ENCODE results near the gene FER.
"Not testable (repeated sequence)": the region's sequence is repeated elsewhere in the genome, so short reads cannot be mapped to it uniquely, and the experiment has no call there.

FER gene

DNA sequence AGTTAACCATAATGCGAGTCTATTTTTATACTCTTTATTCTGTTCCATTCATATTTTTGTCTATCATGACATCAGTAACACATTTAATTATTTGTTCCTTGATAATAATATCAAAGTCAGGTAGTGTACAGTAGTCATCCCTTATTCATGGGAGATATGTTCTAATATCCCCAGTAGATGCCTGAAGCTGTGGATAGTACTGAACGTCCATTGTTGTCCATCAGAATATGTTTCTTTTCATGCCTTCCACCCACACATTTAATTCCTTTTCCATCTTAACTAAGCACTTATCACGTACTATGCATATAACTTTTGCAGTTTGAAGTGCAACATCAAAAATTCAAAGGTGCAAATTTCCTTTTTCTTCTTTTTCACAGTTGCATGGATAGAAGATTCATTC, 53.6 kb downstream of the FER start:
- no peak for DNase-seq

DNA sequence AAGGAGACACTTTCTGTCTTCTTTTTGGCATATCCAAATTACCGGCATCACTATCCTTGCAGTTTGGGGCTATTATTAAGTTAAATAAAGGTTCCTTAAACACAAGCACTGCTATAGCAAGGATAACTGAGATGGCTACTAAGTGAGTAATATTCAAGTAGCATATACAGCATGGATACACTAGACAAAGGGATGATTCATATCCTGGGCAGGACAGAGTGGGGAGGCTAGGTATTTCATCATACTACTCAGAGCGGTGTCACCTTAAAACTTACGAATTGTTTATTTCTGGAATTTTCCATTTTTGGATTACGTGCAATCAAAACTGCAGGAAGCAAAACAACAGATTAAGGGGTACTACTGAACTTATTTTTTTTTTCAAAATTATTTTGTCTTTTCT, 54.1 kb downstream of the FER start:
- no peak for DNase-seq

DNA sequence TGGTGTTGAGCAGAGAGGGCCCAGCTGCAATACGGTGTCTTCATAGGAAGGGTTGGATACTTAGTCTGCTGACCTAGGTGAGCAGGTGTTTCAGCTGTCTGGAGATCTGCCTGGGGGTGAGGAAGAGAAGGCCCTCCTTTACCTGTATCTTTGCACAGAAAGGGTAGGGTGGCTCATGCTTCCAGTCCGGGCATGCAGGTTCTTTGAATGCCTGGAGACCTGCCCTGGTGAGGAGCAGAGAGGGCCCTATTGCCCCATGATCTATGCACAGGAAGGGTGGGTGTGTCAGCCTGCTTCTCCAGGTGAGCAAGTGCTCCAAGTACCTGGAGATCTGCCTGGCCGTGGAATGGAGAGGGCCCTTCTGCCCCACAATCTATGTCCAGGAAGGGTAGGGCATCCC, 63.0 kb downstream of the FER start:
- no peak for DNase-seq

DNA sequence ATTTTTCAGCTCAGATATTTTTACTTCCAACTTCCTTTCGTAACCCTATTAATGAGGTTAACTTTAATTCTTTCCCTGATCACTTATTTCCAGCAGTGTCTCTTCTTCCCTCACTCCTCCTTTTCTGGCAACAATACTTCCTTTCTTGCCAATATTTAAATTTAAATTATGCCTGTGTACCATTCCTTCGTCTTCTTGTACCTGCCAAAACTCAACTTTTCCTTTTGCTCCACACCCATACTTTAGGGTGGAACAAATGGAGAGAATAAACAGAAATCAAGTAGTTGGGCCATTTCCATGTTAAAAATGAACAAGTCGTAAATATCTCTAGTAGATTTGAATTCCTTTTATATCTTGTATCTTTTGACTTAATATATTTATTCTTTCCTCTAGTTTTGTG, 66.0 kb downstream of the FER start:
- no peak for DNase-seq

DNA sequence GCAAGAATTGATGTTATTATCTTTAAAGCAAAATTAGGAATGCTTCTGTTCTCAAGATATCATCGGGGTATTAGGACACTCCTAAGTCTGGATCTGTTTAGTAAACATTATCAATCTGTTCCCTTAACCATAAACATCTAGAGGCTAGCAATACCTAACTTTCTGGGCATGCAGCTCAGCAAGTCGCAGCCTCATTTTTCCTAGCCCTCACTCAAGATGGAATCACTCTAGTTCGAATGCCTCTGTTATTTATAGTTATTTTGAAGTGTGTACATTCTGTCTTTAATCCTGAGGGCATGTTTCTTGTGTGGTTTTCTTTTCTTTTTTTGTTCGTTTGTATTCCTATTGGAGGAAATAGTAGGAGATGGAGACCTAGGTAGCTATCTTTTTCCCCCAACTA, 66.9 kb downstream of the FER start:
- DNase-seq: no peak

DNA sequence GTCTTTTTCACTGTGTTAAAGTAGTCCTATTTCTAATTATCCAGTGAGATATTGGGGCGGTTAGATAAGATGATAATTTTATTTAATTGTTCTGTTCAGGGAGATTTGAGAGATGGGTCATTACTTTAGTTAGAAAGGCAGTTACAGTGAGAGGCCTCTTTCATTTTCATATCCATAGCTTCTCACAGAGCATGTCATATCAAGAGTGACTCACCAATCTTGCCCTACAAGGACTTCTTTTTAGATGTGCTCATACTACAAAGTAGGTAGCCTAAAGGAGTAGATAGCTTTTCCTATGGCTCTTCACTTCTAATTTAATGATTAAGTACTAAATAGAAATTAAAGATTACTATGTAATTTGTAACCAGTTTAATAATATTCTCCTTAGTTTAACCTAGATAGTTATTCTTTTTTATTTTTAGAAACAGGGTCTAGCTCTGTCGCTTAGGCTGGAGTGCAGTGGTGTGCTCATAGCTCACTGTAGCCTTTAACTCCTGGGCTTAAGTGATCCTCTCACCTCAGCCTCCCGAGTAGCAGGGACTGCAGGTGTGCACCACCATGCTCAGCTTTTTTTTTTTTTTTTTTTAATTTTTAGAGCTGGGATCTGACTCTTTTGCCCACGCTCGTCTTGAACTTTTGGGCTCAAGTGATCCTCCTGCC, 71.0 kb downstream of the FER start:
- no peak for DNase-seq

DNA sequence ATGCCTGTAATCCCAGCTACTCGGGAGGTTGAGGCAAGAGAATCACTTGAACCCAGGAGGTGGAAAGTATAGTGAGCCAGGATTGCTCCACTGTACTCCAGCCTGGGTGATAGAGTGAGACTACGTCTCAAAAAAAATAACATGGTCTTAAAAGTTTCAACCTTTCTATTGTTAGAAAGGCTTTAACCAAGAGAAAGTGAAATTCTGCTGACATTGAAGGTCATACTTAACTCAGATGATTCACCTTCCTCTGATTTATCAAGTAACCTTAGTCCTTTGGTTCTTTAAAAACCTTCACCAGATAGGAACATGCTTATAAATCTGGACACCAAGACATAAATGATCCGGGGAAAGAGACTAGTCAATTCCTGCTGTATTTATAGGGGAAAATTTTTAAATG, 73.3 kb downstream of the FER start:
- DNase-seq: no peak

DNA sequence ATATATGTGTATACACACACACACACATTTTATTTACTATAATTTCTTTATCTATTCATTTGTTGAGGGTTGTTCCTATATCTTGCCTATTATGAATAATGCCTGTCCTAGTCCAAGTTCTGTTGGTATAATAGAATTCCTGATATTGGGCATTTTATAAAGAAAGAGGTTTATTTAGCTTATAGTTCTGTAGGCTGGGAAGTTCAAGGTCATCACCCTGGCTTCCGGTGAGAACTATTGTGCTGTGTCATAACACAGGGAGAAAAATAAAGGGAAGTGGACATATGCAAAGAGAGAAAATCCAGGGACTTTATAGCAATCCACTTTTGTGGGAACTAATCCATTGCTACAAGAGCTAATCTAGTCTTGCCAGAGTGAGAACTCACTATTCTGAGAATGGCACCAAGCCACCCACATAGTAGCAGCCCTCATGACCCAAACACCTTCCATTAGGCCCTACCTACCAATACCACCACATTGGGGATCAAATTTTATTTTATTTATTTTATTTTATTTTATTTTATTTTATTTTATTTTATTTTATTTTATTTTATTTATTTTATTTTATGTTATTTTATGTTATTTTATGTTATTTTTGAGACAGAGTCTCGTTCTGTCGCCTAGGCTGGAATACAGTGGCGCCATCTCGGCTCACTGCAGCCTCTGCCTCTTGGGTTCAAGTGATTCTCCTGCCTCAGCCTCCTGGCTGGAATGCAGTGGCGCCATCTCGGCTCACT, 74.7 kb downstream of the FER start:
- DNase-seq: no peak

DNA sequence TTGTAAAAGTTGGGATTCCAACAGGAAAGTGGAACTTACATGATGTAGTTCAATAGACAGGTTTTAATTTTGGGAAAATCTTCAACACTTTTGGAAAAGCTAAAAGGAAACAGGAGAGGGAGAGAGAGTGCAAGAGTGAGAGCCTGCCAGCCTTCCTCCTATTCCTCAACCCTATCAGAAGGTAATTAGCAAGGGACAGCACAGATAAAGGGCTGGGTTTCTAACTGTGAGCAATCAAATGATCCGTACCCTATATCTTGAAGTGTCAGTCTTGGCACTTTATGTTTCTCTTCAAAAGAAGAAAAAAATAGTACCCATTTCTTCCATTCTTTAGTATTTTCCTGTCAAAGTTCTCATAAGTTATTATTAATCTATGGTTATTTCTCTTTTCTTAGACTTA, 79.4 kb downstream of the FER start:
- DNase-seq: no peak

DNA sequence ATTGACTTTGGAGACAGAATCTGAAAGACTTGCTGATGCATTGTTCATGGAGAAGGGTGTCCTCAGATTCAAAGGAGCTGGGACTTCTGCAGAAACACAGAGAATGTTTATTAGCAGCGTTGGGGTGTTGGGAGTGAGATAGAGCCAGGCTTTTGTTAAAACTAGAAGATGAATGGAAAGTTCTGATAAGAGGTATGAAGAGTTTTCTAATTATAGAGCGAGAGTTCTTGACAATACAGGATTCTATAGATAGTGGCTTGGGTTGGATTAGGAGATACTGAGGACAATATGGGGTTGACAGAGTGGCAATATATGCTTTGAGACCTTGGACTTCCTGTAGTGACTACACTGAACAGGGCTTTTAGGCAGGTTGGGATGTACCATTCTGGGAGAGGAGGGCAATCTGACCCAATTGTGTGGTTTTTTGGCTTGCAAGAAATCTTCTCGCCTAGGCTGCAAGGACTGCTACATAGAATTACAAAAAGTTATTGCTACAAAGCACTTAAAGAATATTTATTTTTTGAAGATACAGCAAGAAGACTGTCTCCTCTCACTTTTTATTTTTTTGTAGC, 83.1 kb downstream of the FER start:
- DNase-seq: no peak

DNA sequence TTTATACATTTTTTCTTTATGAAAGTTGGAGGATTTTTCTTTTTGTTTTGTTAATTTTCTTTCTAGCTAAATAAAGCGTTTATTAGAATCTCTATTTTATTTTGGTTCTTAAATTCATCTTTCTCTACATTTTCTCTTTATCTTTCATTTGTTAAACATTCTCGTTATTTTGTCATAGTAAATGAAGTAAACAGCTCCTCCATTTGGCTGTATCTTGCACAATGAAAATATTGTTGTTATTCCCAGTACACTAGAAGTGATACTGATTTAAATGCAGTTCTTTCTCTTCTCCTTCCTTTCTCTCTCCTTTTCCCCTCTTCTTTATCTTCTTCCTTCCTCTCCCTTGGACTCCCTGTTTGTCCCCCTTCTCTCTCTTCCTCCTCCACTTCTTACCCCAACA, 88.8 kb downstream of the FER start:
- no peak for DNase-seq

DNA sequence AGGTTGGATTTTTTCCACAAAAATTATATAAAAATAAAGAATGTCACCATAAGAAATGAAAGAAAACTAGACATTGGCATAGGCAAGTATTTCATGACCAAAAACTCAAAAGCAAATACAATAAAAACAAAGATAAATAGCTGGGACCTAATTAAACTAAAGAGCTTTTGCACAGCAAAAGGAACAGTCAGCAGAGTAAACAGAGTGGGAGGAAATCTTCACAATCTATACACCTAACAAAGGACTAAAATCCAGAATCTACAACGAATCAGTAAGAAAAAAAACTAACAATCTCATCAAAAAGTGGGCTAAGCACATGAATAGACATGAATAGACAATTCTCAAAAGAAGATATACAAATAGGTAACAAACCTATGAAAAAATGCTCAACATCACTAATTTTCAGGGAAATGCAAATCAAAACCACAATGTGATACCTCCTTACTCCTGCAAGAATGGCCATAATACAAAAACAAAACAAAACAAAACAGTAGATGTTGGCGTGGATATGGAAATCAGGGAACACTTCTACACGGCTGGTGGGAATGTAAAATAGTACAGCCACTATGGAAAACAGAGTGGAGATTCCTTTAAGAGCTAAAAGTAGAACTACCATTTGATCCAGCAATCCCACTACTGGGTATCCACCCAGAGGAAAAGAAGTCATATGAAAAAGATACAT, 94.7 kb downstream of the FER start:
- not testable (repeated sequence) for DNase-seq

DNA sequence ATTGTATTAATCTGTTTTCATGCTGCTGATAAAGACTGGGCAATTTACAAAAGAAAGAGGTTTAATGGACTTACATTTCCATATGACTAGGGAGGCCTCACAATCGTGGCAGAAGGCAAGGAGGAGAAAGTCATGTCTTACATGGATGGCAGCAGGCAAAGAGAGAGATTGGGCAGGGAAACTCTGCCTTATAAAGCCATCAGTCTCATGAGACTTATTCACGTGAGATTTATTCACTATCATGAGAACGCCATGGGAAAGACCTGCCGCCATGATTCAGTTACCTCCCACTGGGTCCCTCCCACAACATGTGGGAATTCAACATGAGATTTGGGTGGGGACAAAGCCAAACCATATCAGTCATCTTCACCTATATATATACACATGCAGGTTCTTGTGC, 103.4 kb downstream of the FER start:
- DNase-seq: not testable (repeated sequence)

DNA sequence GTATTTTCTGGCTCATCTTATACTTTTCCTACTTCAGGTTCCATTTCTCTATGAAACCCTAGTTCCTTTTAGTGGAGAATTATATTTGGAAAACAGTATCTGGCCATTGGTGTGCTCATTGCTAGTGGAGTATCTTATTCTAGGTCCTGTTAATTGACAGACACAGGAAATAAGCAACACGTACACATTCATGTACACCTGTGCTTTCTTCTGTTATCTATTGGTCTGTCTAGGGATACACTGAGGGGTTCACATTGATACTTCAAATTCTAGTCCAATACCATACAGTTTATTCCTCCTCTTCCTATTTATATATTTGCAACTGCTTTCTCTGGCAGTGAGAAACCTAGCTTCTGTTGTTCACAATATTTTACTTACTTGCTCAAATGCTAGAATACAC, 110.2 kb downstream of the FER start:
- DNase-seq: no peak

DNA sequence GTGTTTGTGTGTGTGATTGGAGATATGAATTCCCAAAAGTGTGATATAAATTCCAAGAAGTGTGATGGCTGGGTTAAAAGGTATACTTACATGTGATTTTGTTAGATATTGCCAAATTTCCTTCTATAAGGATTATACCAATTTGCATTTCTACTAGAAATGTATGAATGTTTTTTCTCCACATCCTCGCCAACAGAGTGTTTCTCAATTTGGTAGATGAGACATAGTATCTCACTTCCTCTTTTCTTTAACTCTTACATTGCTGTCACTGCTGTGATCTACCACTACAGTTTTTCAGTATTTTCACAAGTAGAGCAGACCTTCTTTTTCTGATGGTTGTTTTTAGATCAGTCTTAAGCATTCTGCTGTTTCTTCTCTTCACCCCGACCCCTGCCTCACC, 111.3 kb downstream of the FER start:
- DNase-seq: no peak

DNA sequence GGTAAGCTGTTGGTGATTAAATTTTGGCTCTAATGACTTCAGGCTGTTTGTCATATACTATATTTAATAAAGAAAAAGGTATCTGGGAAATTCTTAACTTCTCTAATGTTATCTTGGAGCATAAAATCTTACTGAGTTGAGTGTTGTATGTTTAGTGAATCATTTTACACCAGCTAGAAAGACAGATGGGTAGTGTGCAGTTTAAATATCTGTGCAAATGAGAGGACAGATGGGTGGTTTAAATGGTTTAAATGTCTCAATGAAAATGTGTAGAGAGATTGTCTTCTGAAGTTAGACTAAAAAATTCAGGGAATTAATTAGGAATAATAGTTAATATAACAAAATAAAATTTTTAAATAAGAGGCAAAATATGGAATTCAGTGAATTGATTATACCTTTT, 114.5 kb downstream of the FER start:
- no peak for DNase-seq

DNA sequence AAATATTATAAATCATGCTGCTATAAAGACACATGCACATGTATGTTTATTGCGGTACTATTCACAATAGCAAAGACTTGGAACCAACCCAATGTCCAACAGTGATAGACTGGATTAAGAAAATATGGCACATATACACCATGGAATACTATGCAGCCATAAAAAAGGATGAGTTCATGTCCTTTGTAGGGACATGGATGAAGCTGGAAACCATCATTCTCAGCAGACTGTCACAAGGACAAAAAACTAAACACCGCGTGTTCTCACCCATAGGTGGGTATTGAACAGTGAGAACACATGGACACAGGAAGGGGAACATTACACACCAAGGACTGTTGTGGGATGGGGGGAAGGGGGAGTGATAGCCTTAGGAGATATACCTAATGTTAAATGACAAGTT, 118.4 kb downstream of the FER start:
- DNase-seq: not testable (repeated sequence)

DNA sequence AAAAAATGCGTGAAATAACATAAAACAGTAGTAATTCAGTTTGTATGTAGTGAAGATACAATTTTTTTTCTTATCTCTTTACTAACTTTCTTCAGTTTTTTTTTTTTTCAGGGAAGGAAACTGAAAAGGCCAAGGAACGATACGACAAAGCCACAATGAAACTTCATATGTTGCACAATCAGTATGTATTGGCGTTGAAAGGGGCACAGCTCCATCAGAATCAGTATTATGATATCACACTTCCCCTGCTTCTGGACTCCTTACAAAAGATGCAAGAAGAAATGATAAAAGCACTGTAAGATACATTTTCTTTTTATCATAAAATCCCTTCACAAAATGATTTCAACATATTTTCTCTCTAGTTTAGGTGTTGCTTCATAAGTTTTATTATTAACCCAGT, 120.0 kb downstream of the FER start:
- DNase-seq: no peak

DNA sequence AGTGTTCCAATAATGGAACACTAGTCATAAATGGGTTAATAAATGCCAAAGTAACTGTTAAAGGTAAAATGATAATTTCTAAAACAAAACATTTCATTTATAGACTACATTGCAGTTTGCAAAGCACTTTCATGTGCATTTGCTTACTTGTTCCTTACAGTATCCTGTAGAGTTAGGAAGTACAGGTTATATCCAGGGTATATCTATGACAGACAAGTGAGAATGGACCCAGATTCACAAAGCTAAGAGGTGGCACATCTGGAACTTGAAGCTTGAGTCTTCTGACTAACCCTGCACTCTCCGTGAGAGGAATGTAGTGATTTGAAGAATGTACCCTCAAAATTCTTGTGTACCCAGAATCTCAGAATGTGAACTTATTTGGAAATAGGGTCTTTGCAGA, 121.4 kb downstream of the FER start:
- no peak for DNase-seq

DNA sequence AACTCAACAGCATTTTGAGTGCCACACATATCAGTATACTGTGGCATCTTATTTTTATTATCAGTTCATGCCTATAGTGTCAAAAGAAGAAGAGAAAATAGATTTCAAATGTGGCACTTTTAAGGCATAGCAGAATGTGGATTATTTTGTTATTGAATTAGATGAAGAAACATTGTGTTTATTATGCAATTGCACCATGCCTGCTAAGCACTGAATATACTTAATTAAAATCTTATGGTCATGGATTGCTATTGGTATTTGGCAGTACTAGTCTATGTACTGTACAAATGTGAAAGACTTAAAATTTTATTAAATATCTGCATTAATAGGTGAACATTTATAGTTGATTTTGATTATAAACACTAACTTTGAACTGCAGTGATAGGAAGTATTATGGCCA, 128.8 kb downstream of the FER start:
- no peak for DNase-seq

DNA sequence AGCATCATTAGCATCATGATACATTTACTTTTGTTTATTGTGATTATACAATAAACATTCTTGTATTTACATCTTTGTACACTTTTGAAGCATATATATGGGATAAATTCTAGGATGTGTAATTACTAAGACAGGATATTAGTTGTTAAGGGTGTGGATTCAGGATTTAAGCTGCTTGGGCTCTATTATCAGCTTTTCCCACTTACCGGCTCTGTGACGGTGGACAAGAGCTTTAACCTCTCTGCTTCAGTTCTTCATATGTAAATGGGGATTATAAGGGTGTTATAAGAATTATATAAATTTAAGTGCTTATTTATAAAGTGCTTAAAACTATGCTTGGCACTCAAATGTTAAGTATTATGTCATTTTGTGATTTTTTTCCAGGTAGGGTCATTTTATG, 131.1 kb downstream of the FER start:
- DNase-seq: no peak

DNA sequence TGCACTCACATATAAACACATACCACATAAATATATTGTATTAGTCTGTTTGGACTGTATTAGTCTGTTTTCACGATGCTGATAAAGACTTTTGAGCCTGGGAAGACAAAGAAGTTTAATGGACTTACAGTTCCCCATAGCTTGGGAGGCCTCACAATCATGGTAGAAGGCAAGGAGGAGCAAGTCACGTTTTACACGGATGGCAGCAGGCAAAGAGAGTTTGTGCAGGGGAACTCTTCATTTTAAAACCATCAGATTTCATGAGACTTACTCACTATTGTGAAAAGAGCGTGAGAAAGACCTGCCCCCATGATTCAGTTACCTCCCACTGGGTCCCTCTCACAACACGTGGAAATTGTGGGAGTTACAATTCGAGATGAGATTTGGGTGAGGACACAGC, 133.4 kb downstream of the FER start:
- DNase-seq: no peak

DNA sequence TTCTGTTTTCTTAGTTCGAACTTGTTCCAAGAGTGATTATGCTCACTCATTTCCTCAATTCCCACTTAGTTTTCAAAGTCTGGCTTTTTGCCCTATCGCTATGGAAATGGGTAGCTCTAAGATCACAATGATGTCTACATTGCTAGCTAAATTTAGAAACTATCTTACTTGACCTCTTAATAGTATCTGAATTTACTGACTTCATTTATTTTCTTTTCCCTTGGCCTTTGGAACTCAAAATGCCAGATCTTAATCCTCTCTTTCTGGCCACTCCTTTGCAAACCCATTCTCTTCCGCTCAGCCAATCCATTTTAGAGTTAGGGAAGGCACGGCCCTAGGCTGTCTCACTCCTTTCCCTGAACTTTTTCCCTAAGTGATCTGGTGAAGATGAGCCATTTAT, 137.0 kb downstream of the FER start:
- no peak for DNase-seq

DNA sequence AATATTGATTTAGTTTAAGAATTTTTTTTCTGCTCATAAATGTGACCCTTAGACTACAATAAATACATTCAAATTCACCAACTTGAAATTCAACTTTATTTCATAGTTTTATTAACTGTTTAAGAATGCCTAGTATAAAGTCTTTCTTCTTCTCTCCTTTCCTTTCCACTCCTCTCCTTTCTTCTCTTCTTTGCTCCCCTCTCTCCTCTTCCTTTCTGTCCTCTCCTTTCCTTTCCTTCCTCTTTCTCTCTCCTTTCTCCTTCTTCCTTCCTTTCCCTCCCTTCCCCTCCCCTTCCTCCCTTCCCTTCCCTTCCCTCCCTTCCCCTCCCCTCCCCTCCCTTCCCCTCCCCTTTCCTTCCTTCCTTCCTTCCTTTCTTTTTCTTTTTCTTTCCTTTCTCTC, 150.6 kb downstream of the FER start:
- DNase-seq: no peak
